Caki2 (cell line): ENCODE data around the gene PSMC3IP. TPM values are rescaled to one million over a fixed set of nuclear protein-coding genes. Genes with fewer than 3 reads are reported as not detected.
A peak's percentile ranks its signal among the peaks of the same experiment; 100 is the strongest.
"Not testable (repeated sequence)": the region's sequence is repeated elsewhere in the genome, so short reads cannot be mapped to it uniquely, and the experiment has no call there.

ENCODE experiments used
- DNase-seq: peaks from one replicate; pipeline ENCODE4 v3.0.0-alpha.2; 2015; ENCODE audit warnings: low read depth
- in situ Hi-C: cut with HindIII; loops from 2 replicates; pipeline ENCODE4 v1.10.0; 2016; ENCODE audit warnings: low sequenced_read_pairs, low pct_unique_long_range_greater_than_20kb, mixed read lengths
- total RNA-seq: library from RNA; depleted of rRNA; stranded (reverse); fragments of >200 nt; shearing (Covaris generic); gene quantifications from 2 replicates; pipeline ENCODE4 v1.2.3, GENCODE V29; 2014; ENCODE audit warnings: low replicate concordance; rRNA removed

PSMC3IP gene, protein sequence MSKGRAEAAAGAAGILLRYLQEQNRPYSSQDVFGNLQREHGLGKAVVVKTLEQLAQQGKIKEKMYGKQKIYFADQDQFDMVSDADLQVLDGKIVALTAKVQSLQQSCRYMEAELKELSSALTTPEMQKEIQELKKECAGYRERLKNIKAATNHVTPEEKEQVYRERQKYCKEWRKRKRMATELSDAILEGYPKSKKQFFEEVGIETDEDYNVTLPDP
- total RNA-seq = 3.4 and 8.6 TPM in 2 replicates

DNA sequence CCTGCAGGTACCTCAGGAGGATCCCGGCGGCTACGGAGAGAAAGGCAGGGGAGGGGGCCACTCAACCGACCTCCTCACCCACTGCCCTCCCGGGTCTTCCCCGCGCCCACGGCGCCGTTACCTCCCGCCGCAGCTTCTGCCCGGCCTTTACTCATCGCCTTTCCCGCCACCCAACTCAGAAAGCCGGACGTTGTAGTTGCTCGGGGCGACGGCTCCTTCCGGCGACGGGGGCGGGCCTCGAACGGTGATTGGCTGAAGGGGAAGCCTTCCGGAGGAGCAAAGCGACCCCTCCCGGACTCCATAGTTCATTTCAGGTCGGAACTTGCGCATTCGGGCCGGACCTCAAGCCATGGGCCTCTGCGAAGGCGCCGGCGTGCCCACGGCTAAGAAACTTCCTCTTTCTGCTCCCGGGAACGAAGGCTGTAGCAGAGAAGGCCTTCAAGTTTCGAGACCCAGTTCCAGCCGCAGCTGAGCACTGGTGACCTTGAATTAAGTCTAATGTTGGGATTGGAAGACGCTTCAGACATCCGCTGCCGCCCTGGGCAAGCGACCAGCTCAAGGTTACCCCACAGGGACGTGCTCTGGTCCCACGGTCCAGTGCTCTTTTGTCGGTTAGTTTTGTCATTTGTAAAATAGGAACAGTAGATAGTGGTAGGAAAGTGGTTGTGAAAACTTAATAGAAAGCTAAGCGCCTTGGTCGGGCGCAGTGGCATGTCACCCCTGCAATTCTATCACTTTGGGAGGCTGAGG is at the start of gene PSMC3IP:
Gene PSMC3IP (minus strand): TSS at position 198 of the 750 bp plus-strand sequence. CDS start 43 bp downstream, at position 155.
- DNase-seq = peak; percentile 92
- in situ Hi-C loops = no loop called here

DNA sequence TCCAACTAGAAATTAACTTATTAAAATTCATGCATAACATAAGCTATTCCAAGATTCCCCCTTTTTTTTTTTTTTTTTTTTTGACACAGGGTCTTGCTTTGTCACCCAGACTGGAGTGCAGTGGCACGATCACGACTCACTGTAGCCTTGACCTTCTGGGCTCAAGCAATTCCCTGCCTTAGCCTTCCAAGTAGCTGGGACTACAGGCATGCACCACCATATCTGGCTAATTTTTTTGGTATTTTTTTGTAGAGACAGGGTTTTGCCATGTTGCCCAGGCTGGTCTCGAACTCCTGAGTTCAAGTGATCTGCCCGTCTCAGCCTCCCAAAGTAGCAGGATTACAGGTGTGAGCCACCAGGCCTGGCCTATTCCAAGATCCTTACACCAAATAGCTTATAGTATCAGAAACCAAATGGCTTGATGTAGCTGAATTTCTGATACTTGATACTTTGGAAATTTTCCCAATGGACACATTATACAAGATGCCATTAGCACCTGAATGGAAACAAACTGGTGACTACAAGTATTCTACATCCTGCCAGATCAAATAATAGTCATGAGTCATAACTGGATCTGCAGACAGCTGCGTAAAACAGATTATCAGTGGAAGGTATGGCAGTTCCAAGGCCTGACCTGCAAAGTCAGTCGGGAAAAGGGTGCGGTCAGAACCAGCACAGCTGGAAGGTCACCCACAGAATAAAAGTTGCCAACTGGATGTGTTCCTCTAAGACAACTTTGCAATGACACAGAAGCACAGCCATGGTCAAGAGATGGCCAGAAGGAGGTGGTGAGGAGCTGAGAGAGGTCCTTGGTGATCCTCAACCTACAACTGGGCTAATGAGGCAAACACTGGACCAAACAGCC is 46.4 kb upstream of the PSMC3IP start:
- peak; percentile 72 for DNase-seq
- in situ Hi-C loops = loop anchor here (25.0 kb wide), 1 partner anchor 113 kb away; the partner anchor contains the start of gene EZH1

DNA sequence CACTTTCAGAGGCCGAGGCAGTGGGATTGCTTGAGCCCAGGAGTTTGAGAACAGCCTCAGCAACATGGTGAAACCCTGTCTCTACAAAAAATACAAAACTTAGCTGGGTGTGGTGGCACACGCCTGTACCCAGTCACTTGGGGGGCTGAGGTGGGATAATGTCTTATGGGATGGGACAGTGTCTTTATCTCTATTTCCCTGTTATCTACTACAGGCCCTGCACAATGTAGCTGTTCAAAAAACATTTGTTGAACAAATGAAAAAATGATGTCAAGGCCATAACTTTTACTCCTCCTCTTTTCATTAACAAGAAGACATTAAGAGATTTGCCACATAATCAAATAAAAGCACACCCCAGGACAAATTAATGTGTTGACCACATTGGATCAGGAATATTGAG is 45.7 kb upstream of the PSMC3IP start:
- in situ Hi-C loops = loop anchor here (25.0 kb wide), 1 partner anchor 114 kb away; the partner anchor contains the start of gene EZH1
- DNase-seq = no peak

DNA sequence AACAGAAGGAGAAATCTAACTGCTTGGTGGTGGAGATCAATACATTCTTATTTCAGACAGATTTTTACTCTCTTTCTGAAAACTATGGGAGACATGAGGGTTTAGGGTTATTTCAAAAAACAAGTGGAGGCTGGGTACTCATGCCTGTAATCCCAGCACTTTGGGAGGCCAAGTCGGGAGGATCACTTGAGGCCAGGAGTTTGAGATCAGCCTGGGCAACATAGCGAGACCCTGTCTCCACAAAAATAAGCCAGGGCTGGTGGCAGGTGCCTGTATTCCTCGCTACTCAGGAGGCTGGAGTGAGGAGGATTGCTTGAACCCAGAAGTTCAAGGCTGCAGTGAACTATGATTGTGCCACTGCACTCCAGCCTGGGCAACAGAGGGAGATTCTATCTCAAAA is 44.5 kb upstream of the PSMC3IP start:
- not testable (repeated sequence) for DNase-seq
- in situ Hi-C loops = loop anchor here (25.0 kb wide), 1 partner anchor 115 kb away; the partner anchor contains the start of gene EZH1

DNA sequence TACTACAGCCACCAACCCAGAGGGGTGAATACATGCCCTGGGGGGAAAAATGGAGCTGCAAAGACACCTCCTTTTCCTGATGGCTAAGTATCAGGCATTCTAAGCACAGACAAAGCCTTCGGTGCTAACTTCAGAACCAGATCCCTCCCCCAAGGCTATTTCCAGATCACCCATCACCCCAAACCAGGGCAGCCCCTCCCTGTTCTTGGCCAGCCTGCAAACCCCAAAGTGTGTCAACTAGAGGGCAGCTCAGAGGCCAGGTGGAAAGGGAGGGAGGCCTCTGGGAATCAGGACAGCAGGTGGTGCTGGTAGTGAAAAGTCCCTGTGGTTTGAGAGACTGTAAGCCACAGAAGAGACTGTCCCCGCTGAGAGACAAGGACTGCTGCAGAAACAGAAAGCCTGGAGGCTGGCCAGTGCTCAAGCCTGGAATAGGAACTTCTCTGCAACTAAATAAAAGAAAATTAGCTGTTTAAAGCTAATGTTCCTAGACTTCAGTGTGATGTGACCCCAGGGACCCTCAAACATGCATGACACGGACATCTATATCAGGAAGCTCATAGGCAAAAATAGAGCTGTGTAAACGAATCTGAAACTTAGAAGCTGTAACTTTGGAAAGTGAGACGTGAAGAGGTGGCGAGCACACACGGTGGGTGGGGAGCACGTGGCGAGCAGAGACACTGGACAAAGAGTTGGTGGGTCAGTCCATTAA is 41.1 kb upstream of the PSMC3IP start:
- in situ Hi-C loops = loop anchor here (25.0 kb wide), 1 partner anchor 119 kb away; the partner anchor contains the start of gene EZH1
- DNase-seq = peak; percentile 59

DNA sequence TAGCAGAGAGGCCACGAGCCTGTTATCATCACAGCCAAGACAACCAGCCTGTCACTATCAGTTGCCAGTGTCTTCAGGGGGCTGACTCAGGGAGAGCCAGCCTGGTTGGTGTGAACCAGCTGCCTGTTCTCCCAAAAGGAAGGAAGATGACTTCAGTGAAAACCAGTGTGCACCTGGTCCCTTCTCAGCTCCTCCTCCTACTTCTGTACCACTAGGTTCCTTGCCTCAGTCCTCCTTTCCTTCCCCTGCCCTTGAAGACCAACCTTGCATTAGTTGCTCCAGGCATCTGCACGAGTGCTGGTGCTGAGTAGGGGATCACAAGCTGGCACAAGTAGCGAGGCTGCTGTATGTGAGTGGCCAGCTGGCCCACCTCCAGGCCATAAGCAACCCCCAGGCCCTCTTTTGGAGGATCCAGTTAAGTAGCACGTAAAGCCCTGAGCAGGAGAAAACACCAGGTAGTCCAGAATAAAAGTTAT is 40.5 kb upstream of the PSMC3IP start:
- no peak for DNase-seq
- in situ Hi-C loops = loop anchor here (25.0 kb wide), 1 partner anchor 119 kb away; the partner anchor contains the start of gene EZH1

DNA sequence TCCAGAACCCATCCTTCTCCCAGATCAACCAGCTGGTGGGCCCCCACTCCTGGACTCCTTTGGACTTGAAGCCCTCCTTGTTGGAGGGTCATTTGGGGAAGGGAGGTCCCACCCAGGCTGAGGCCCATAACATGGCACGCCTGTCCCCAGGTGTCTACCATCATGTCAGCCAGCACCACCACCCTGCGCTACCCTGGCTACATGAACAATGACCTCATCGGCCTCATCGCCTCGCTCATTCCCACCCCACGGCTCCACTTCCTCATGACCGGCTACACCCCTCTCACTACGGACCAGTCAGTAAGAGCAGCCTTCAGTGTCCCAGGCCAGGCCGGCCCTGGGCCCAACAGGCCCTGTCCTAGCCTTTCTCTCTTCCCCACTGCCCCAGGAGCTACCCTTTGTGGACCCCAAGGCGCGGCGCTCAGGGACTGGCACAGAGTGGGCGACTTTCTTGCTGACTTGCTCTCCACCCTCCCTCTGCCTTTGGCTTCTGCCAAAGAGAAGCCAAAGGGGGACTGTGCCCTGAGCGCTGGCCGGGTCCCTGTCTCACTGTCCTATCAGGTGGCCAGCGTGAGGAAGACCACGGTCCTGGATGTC is 36.3 kb upstream of the PSMC3IP start:
- in situ Hi-C loops = loop anchor here (25.0 kb wide), 1 partner anchor 124 kb away; the partner anchor contains the start of gene EZH1
- no peak for DNase-seq

DNA sequence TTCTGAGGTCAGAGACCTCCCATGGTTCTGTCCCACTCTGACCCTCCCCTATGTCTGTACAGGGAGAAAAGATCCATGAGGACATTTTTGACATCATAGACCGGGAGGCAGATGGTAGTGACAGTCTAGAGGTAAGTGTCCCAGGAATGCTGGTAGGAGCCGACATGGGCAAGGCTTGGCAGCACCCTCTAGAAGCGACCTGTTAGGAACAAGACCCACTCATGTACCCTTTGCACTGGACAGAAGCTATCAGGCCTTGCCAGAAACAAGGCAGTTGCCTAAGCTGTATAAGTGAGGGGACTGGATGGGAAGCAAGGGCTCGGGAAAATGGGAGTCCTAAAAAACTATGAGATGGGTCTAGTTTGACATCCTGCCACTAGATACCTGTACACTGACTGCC is 34.5 kb upstream of the PSMC3IP start:
- in situ Hi-C loops = loop anchor here (25.0 kb wide), 1 partner anchor 125 kb away; the partner anchor contains the start of gene EZH1
- DNase-seq = no peak

DNA sequence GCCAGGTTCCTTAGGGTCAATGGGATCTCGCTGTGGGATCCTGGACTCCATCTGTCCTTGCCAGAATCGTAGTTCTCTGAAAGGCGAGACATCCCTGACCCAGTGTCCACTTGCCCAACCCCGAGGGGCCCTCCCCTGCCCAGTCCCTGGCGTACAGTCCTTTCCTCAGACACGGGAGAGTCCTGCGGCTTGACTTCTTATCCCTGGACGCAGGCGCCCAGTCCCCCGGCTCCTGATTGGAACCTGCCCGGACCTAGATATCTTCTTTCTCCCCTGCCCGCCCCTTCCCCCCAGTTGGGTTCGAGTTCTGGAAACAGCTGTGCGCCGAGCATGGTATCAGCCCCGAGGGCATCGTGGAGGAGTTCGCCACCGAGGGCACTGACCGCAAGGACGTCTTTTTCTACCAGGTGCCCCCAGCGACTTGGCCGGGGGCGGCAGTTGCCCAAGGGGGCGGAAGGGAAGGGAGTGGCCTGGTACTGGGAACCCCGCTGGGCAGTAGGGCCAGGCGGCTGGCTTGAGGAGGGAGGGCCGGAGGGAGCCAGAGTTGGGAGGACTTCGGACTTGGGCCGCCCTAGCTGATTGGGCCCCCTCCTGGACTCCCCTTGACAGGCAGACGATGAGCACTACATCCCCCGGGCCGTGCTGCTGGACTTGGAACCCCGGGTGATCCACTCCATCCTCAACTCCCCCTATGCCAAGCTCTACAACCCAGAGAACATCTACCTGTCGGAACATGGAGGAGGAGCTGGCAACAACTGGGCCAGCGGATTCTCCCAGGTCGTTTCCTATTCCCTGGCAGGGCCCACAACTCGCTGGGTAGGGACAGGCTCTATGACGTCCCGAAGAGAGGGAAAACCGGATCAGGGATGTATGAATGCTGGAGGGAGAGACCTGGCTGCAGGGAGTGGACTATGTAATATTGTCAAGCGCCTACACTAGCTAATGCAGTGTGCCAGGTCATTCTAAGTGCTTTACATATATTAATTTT is 32.6 kb upstream of the PSMC3IP start:
- in situ Hi-C loops = loop anchor here (10.0 to 25.0 kb wide), 2 partner anchors 55 to 127 kb away; partner anchors contain the start of gene EZH1
- DNase-seq = peak; percentile 12

DNA sequence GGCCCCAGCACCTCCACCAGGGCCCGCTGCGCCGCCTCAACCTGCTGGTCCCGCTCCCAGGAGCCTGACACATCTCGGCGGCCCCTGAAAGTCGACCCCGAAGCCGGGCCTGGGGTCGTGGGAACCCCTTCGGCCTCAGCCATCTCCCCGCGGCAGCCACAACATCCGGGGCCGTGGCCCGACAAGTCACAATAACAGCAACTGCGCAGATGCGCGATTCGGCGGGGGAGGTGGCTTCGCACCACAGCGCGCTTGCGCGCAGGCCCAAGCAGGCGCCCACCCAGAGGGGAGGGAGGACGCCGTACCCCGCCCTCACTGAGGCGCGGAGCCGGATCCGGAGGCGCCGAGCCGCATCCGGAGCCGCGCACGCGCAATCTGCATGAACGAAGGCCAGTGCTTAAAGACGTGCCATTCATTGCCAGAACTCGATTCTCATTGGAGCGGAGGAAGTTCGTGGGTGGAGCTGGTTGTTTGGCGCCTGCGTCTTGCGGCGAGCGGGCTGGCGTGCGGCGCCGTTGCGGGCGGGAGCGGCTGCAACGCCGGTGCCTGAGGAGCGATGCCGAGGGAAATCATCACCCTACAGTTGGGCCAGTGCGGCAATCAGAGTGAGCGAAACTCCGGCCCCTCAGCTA is 31.8 kb upstream of the PSMC3IP start, which contains the start of the genes RETREG3 and TUBG1:
Gene RETREG3 (minus strand): TSS at position 193 of the 632 bp plus-strand sequence. CDS start 50 bp downstream, at position 143.
Gene TUBG1 (plus strand): TSS at position 502 of the 632 bp plus-strand sequence. CDS start 55 bp downstream, at position 557.
- in situ Hi-C loops = loop anchor here (10.0 to 25.0 kb wide), 2 partner anchors 56 to 128 kb away; partner anchors contain the start of gene EZH1
- peak; percentile 99 for DNase-seq

DNA sequence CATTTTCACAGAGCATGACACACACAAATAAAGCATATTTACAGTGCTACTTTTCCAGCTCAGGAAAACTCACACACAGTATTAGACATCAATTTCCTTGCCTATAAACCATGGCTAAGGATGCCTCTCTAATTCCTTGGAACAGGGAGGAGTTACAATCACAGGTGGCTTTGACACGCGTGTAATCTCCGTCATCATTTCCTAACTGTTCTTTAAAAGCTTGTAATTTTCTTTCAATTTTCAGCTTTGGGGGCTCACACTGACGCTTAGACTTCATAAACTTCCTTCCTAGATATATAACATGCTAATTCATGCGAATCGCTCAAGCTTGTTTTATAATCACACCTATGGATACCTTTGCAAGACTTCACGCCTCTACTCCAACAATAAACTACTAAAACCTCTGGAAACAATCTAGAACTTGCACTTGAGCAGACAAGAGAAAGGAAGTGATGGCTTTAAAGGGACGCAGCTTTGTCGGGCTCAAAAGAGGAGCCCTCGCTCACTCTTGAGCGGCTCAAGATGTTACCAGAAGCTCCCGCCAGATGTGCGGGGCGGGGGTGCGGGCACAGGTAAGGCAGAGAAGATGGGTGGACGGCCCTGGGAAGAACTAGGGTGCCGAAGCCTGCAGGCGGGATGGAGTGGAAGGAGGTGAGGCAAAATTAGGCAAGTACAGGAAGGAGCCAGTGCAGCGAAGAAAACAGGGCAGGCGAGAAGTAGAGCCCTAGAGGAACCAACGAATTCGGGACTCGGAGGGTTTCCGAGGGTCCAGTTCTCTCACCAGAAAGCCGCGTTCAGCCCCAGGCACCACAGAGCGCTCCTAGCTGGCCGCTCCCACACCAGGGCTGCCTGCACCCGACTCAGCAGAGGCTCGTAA is 31.0 kb upstream of the PSMC3IP start:
- DNase-seq = no peak
- in situ Hi-C loops = loop anchor here (10.0 to 25.0 kb wide), 2 partner anchors 56 to 129 kb away; partner anchors contain the start of gene EZH1

DNA sequence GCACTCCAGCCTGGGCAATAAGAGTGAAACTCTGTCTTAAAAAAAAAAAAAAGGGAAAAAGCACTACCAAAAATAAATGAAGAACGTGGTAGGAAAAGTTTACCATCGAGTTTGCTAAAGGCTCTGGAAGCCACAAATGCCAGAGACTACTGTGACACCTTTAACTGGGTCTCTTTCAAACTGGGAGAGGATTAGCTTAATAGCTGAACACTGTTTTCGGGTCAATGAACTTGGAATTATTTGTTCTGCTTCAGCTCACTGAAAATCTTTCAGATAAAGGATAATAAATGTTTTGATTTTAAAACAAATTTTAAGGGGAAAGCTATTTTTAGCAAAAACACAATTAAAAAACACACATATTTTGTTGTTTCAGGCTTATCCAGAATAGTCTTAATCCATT is 30.2 kb upstream of the PSMC3IP start:
- no peak for DNase-seq
- in situ Hi-C loops = loop anchor here (10.0 to 25.0 kb wide), 2 partner anchors 57 to 130 kb away; partner anchors contain the start of gene EZH1

DNA sequence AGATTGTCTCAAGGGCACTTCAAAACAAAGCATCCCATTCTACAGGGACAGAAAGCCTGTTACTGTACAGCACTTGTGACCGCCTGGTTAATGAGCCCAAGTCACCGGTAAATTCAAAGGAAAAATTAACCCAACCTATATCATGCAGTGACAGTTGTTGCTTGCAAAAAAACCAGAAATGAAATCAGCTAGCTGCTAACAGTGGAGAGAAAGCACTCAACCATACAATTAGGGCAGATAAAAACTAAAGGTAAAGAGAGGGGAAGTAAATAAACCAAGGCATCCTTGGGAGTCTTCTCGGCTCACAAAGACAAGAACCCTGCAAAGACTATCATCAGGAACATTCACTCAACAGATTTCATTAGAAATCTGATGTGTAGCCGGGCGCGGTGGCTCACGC is 25.8 kb upstream of the PSMC3IP start:
- no peak for DNase-seq
- in situ Hi-C loops = loop anchor here (10.0 to 25.0 kb wide), 2 partner anchors 61 to 134 kb away; partner anchors contain the start of gene EZH1

DNA sequence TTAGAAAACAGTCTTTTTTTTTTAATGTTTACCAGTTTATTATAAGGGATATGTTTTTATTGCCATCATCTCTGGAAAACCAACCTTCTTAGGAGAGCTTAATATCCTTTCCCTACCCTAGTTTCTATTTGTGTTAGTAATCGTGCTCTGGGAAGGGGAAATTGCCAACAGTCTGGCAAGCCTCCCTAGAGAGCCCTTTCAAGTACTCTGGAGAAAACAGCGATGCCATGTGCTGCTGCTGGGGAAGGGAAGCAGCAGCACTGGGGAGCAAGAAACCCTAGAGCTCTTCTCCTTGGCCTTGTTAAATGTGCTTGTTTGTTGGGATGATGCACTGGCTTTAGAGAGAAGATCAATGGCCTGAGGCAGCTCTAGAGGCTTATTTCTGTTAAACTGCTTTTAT is 21.4 kb upstream of the PSMC3IP start:
- in situ Hi-C loops = no loop called here

More for the DNA sequence above, 21.4 kb upstream of the PSMC3IP start:
- no peak for DNase-seq
